ENCODE measurements around the gene RETREG1.
A peak's percentile ranks its signal among the peaks of the same experiment; 100 is the strongest.
"Not testable (repeated sequence)": the region's sequence is repeated elsewhere in the genome, so short reads cannot be mapped to it uniquely, and the experiment has no call there.

Gene RETREG1

DNA sequence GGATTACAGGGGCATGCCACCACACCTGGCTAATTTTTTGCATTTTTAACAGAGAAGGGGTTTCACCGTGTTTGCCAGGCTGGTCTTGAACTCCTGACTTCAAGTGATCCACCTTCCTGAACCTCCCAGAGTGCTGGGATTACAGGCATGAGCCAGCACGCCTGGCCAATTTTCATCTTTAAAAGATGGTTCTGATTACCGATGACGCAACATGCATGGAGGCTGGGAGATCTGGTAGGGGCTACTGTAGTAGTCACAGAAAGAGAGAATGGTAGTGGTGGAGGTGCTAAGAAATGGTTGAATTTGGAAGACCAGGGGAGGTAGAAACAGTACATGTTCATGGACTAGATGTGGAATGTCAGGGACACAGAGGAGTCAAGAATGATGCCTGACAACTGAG, 22.4 kb upstream of the RETREG1 start:
- H3K27ac Mint-ChIP-seq: no peak overlapping the region

GRCh38 chr5:16628376-16628775, 11.6 kb upstream of the RETREG1 start:
- Mint-ChIP-seq H3K27ac (no peak overlapping the region), H3K4me3 (no peak overlapping the region), H3K9me3 (peaks cover 0 to 4% of the 10 kb centered on the region in 2 donors), H3K4me1 (ENCODE audit: low read depth in 2 of 2) (no peaks in the 10 kb centered on the region), H3K27me3 (peaks cover 6 to 7% of the 10 kb centered on the region in 2 donors), H3K36me3 (ENCODE audit: insufficient read depth) (no peaks in the 10 kb centered on the region)
- no peak for ATAC-seq (replicated peaks)
- no peak for DNase-seq

More for the DNA sequence above, 22.4 kb upstream of the RETREG1 start:
- DNase-seq (no peak), ATAC-seq (replicated peaks) (no peak)
- Mint-ChIP-seq H3K4me1 (ENCODE audit: low read depth in 2 of 2) (no peaks in the 10 kb centered on the region), H3K4me3 (no peak overlapping the region), H3K27me3 (peaks cover 12 to 13% of the 10 kb centered on the region in 2 donors), H3K9me3 (no peaks in the 10 kb centered on the region), H3K36me3 (ENCODE audit: insufficient read depth) (no peaks in the 10 kb centered on the region)

GRCh38 chr5:16626696-16627264, 10.0 kb upstream of the RETREG1 start:
- no peaks in the 10 kb centered on the region for H3K36me3 Mint-ChIP-seq (ENCODE audit: insufficient read depth)
- no peak overlapping the region for H3K27ac Mint-ChIP-seq
- H3K27me3 Mint-ChIP-seq: peaks cover 6 to 7% of the 10 kb centered on the region in 2 donors
- ATAC-seq (replicated peaks) (peak; percentile 40), DNase-seq (no peak)
- H3K9me3 Mint-ChIP-seq: peaks cover 0 to 4% of the 10 kb centered on the region in 2 donors
- no peaks in the 10 kb centered on the region for H3K4me1 Mint-ChIP-seq (ENCODE audit: low read depth in 2 of 2)
- H3K4me3 Mint-ChIP-seq: no peak overlapping the region

DNA sequence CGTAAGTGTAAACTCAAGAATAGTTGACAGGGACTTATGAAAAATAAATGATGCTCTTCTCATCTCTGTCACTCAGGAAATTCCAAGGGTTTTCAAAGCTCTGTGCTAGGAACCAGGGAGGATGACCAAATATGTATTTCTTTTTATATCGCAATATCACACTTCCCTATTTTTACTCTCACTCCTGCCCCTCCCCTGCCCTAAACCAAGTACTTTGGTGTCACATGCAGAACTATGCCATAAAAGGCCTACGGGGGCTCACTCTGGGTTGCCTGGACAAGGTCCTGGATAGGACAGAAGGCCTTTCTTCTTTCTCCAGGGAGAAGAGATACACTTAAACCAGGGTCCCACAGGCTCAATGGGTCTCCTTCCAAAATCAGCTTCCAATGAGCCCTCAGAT, 8.3 kb upstream of the RETREG1 start:
- no peak overlapping the region for H3K27ac Mint-ChIP-seq
- no peak for DNase-seq
- H3K36me3 Mint-ChIP-seq (ENCODE audit: insufficient read depth): no peaks in the 10 kb centered on the region
- ATAC-seq (replicated peaks): no peak
- H3K9me3 Mint-ChIP-seq: no peaks in the 10 kb centered on the region
- no peak overlapping the region for H3K4me3 Mint-ChIP-seq
- no peaks in the 10 kb centered on the region for H3K4me1 Mint-ChIP-seq (ENCODE audit: low read depth in 2 of 2)
- H3K27me3 Mint-ChIP-seq: peaks cover 0 to 6% of the 10 kb centered on the region in 2 donors

DNA sequence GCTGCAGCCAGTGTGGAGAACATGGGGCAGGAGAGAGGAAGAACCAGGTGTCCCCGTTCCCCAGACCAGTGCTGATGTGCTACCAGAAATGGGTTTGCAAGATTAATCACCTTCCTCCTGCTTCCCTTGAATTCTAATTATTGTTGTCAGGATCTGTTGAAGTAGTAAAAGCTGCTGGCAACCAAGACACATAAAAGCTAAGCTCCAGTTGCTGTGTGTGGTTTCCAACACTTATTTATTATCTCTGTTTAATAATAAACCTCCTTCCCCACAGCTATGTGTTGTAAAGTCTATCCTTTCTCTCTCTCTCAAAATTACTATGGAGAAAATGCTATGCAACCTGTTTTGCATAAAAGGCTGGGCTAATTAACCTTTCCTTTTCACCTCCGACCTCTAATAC, 2.3 kb upstream of the RETREG1 start:
- DNase-seq: no peak
- no peaks in the 10 kb centered on the region for H3K9me3 Mint-ChIP-seq
- H3K36me3 Mint-ChIP-seq (ENCODE audit: insufficient read depth): peaks cover 10% of the 10 kb centered on the region
- no peak overlapping the region for H3K27ac Mint-ChIP-seq
- ATAC-seq (replicated peaks): no peak
- H3K4me1 Mint-ChIP-seq (ENCODE audit: low read depth in 2 of 2): peaks cover 10 to 12% of the 10 kb centered on the region in 2 donors
- H3K4me3 Mint-ChIP-seq: no peak overlapping the region
- no peaks in the 10 kb centered on the region for H3K27me3 Mint-ChIP-seq

- Mint-ChIP-seq H3K9me3 (no peaks in the 10 kb centered on the region), H3K27me3 (no peaks in the 10 kb centered on the region), H3K27ac (no peak overlapping the region), H3K36me3 (ENCODE audit: insufficient read depth) (peaks cover 10% of the 10 kb centered on the region), H3K4me1 (ENCODE audit: low read depth in 2 of 2) (peaks cover 11 to 12% of the 10 kb centered on the region in 2 donors), H3K4me3 (no peak overlapping the region)
- ATAC-seq (replicated peaks) (no peak), DNase-seq (no peak)
Observed at GRCh38 chr5:16618138-16618897, 1.5 kb upstream of the RETREG1 start.

GRCh38 chr5:16617274-16617968, 624 bp upstream of the RETREG1 start:
- Mint-ChIP-seq H3K27me3 (no peaks in the 10 kb centered on the region), H3K36me3 (ENCODE audit: insufficient read depth) (peaks cover 10% of the 10 kb centered on the region), H3K4me1 (ENCODE audit: low read depth in 2 of 2) (peaks cover 12 to 13% of the 10 kb centered on the region in 2 donors), H3K4me3 (no peak overlapping the region), H3K9me3 (no peaks in the 10 kb centered on the region), H3K27ac (no peak overlapping the region)
- DNase-seq: peak; percentile 22 to 40 (median 36)
- ATAC-seq (replicated peaks): peak; percentile 34

GRCh38 chr5:16615741-16616535, 859 bp downstream of the RETREG1 start:
- ATAC-seq (replicated peaks) (no peak), DNase-seq (peak in 2 of 3 experiments; percentile 1)
- H3K36me3 Mint-ChIP-seq (ENCODE audit: insufficient read depth): peaks cover 10% of the 10 kb centered on the region
- no peaks in the 10 kb centered on the region for H3K9me3 Mint-ChIP-seq
- no peak overlapping the region for H3K4me3 Mint-ChIP-seq
- H3K27me3 Mint-ChIP-seq: no peaks in the 10 kb centered on the region
- H3K4me1 Mint-ChIP-seq (ENCODE audit: low read depth in 2 of 2): peaks cover 12 to 16% of the 10 kb centered on the region in 2 donors
- H3K27ac Mint-ChIP-seq: peak overlapping the region in 1 of 2 donors; percentile 90

GRCh38 chr5:16612007-16612406, 4.8 kb downstream of the RETREG1 start:
- Mint-ChIP-seq H3K27me3 (no peaks in the 10 kb centered on the region), H3K4me3 (no peak overlapping the region), H3K27ac (no peak overlapping the region), H3K36me3 (ENCODE audit: insufficient read depth) (peaks cover 3% of the 10 kb centered on the region), H3K9me3 (no peaks in the 10 kb centered on the region), H3K4me1 (ENCODE audit: low read depth in 2 of 2) (peaks cover 14 to 22% of the 10 kb centered on the region in 2 donors)
- DNase-seq (no peak), ATAC-seq (replicated peaks) (no peak)

DNA sequence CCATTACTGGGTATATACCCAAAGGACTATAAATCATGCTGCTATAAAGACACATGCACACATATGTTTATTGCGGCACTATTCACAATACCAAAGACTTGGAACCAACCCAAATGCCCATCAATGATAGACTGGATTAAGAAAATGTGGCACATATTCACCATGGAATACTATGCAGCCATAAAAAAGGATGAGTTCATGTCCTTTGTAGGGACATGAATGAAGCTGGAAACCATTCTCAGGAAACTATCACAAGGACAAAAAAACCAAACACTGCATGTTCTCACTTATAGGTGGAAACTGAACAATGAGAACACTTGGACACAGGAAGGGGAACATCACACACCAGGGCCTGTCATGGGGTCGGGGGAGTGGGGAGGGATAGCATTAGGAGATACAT, 5.9 kb downstream of the RETREG1 start:
- H3K9me3 Mint-ChIP-seq; DNase-seq; H3K36me3 Mint-ChIP-seq (ENCODE audit: insufficient read depth); H3K27me3 Mint-ChIP-seq; H3K27ac Mint-ChIP-seq; H3K4me3 Mint-ChIP-seq; ATAC-seq (replicated peaks): not testable (repeated sequence)
- peaks cover 12 to 24% of the 10 kb centered on the region in 2 donors for H3K4me1 Mint-ChIP-seq (ENCODE audit: low read depth in 2 of 2)

DNA sequence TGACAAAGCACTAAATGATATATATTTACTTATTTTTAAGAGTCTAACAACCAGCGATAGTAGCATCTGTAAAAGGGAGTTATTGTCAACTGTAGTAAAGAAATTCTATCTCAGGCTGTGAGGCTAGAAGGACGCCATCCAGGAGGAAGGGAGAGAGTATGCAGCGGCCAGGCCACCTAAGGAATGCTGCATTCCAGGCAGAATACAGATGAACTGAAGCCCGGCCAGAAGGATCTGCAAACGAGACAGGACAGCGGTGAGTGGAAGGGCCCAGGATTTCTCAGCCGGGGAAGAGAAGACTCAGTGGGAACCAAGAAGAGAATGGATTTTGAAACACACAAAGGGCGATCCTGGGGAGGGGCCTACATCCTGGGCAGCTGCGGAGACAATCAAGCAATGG, 7.4 kb downstream of the RETREG1 start:
- Mint-ChIP-seq H3K4me1 (ENCODE audit: low read depth in 2 of 2) (peaks cover 4 to 20% of the 10 kb centered on the region in 2 donors), H3K9me3 (no peaks in the 10 kb centered on the region), H3K36me3 (ENCODE audit: insufficient read depth) (no peaks in the 10 kb centered on the region), H3K4me3 (no peak overlapping the region), H3K27me3 (no peaks in the 10 kb centered on the region), H3K27ac (no peak overlapping the region)
- no peak for ATAC-seq (replicated peaks)
- no peak for DNase-seq

- Mint-ChIP-seq H3K9me3 (no peaks in the 10 kb centered on the region), H3K4me1 (ENCODE audit: low read depth in 2 of 2) (peaks cover 6 to 19% of the 10 kb centered on the region in 2 donors), H3K36me3 (ENCODE audit: insufficient read depth) (peaks cover 1% of the 10 kb centered on the region), H3K27ac (peak overlapping the region; percentile 4 to 28), H3K27me3 (no peaks in the 10 kb centered on the region), H3K4me3 (no peak overlapping the region)
- ATAC-seq (replicated peaks): no peak
- DNase-seq: no peak
Observed at GRCh38 chr5:16606628-16607027, 10.2 kb downstream of the RETREG1 start.

DNA sequence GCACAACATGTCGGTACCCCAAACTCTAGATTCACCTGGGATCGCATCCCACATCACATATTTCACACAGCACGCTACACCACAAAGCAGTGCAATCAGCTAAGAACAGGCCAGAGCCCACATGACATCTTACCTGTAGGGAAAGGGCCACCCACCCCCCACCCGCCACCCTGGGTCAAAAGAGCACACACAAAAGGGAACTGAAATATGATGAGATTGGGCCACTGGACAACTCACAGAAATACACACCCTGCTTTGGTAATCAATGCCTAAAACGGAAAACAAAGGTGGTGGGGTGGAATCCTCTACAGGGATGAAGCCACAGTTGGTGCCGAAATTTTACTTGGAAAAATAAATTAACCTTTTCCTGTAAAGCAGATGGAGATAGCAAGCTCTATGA, 13.1 kb downstream of the RETREG1 start:
- Mint-ChIP-seq H3K27ac (peak overlapping the region in 1 of 2 donors; percentile 66), H3K4me3 (no peak overlapping the region), H3K9me3 (no peaks in the 10 kb centered on the region), H3K4me1 (ENCODE audit: low read depth in 2 of 2) (peaks cover 19 to 21% of the 10 kb centered on the region in 2 donors), H3K27me3 (no peaks in the 10 kb centered on the region), H3K36me3 (ENCODE audit: insufficient read depth) (peaks cover 7% of the 10 kb centered on the region)
- no peak for DNase-seq
- no peak for ATAC-seq (replicated peaks)

All from effector memory CD8-positive, alpha-beta T cell (primary cell).